Large intestine (tissue), 12 donors: ENCODE results near the gene GSTK1. TPM values are rescaled to one million over a fixed set of nuclear protein-coding genes. Genes with fewer than 3 reads are reported as not detected.
"Not testable (repeated sequence)": the region's sequence is repeated elsewhere in the genome, so short reads cannot be mapped to it uniquely, and the experiment has no call there.

ENCODE experiments used
- DNase-seq, 2 donors: peaks; one replicate each; pipeline versions ENCODE4 v3.0.0 to v3.0.0-alpha.2; 2013
- H3K27ac ChIP-seq: one replicate; pipeline ENCODE4 v1.5.1; 2013; ENCODE audit warnings: low read length
- H3K27me3 ChIP-seq: 2 replicates; pipeline ENCODE4 v1.6.1; 2013; ENCODE audit warnings: low read length; ENCODE audit not compliant: control insufficient read depth, insufficient read depth
- H3K36me3 ChIP-seq: 2 replicates; pipeline ENCODE4 v1.6.1; 2013; ENCODE audit warnings: low read length; ENCODE audit not compliant: control insufficient read depth, insufficient read depth
- H3K4me1 ChIP-seq: one replicate; pipeline ENCODE4 v1.6.1; 2013; ENCODE audit warnings: low read length; ENCODE audit not compliant: control insufficient read depth, insufficient read depth
- H3K4me3 ChIP-seq: one replicate; pipeline ENCODE4 v1.5.1; 2013; ENCODE audit warnings: low read length
- H3K9me3 ChIP-seq: one replicate; pipeline ENCODE4 v1.6.1; 2013; ENCODE audit warnings: mild to moderate bottlenecking, low read depth, low read length, moderate library complexity; ENCODE audit not compliant: control insufficient read depth
- WGBS: methylation state at CpG from one replicate; pipeline ENCODE4 v1.1.5; 2013; ENCODE audit warnings: low lambda C conversion rate; ENCODE audit not compliant: insufficient coverage; 5-methylcytosine and 5-hydroxymethylcytosine counted together
- long read RNA-seq, 11 donors: transcript quantifications; one replicate each; lab custom pipeline, GENCODE V29; 2026
- polyA plus RNA-seq: library from polyadenylated mRNA; unstranded; fragments of 120-200 nt; gene quantifications from one replicate; pipeline ENCODE4 v1.2.1, GENCODE V29; 2013

Gene GSTK1
- 325 TPM for polyA plus RNA-seq
- long read RNA-seq, donor 1, transcript GSTK1-201 (8 exons, 1,044 nt), result major isoform, 47 of 55 reads
- long read RNA-seq, donor 1, partial matches to known transcripts, result 5 of 55 reads
- long read RNA-seq, donor 1, other reads (novel, unspliced or antisense), result 0 of 55 reads
- long read RNA-seq, donor 2, transcript GSTK1-207 (7 exons, 1,185 nt), result minor isoform, 13 of 197 reads
- long read RNA-seq, donor 2, transcript GSTK1-201 (8 exons, 1,044 nt), result major isoform, 118 of 197 reads
- long read RNA-seq, donor 2, transcript GSTK1-208 (2 exons, 875 nt), result minor isoform, 5 of 197 reads
- long read RNA-seq, donor 2, partial matches to known transcripts, result 60 of 197 reads
- long read RNA-seq, donor 2, other reads (novel, unspliced or antisense), result 0 of 197 reads
- long read RNA-seq, donor 3, transcript GSTK1-207 (7 exons, 1,185 nt), result minor isoform, 9 of 193 reads
- long read RNA-seq, donor 3, transcript GSTK1-201 (8 exons, 1,044 nt), result major isoform, 119 of 193 reads
- long read RNA-seq, donor 3, partial matches to known transcripts, result 48 of 193 reads
- long read RNA-seq, donor 3, other reads (novel, unspliced or antisense), result 16 of 193 reads
- long read RNA-seq, donor 4, transcript GSTK1-201 (8 exons, 1,044 nt), result major isoform, 12 of 29 reads
- long read RNA-seq, donor 4, partial matches to known transcripts, result 16 of 29 reads
- long read RNA-seq, donor 4, other reads (novel, unspliced or antisense), result 0 of 29 reads
- long read RNA-seq, donor 5, transcript GSTK1-201 (8 exons, 1,044 nt), result major isoform, 33 of 37 reads
- long read RNA-seq, donor 5, partial matches to known transcripts, result 0 of 37 reads
- long read RNA-seq, donor 5, other reads (novel, unspliced or antisense), result 0 of 37 reads
- long read RNA-seq, donor 6, transcript GSTK1-207 (7 exons, 1,185 nt), result minor isoform, 10 of 246 reads
- long read RNA-seq, donor 6, transcript GSTK1-201 (8 exons, 1,044 nt), result major isoform, 106 of 246 reads
- long read RNA-seq, donor 6, partial matches to known transcripts, result 119 of 246 reads
- long read RNA-seq, donor 6, other reads (novel, unspliced or antisense), result 10 of 246 reads
- long read RNA-seq, donor 7, transcript GSTK1-201 (8 exons, 1,044 nt), result major isoform, 22 of 26 reads
- long read RNA-seq, donor 7, partial matches to known transcripts, result 0 of 26 reads
- long read RNA-seq, donor 7, other reads (novel, unspliced or antisense), result 0 of 26 reads
- long read RNA-seq, donor 8, transcript GSTK1-207 (7 exons, 1,185 nt), result minor isoform, 8 of 177 reads
- long read RNA-seq, donor 8, transcript GSTK1-201 (8 exons, 1,044 nt), result major isoform, 128 of 177 reads
- long read RNA-seq, donor 8, partial matches to known transcripts, result 28 of 177 reads
- long read RNA-seq, donor 8, other reads (novel, unspliced or antisense), result 10 of 177 reads
- long read RNA-seq, donor 9, transcript GSTK1-201 (8 exons, 1,044 nt), result major isoform, 94 of 140 reads
- long read RNA-seq, donor 9, transcript GSTK1-207 (7 exons, 1,185 nt), result minor isoform, 12 of 140 reads
- long read RNA-seq, donor 9, partial matches to known transcripts, result 27 of 140 reads
- long read RNA-seq, donor 9, other reads (novel, unspliced or antisense), result 7 of 140 reads
- long read RNA-seq, donor 10, transcript GSTK1-207 (7 exons, 1,185 nt), result minor isoform, 7 of 140 reads
- long read RNA-seq, donor 10, transcript GSTK1-201 (8 exons, 1,044 nt), result major isoform, 103 of 140 reads
- long read RNA-seq, donor 10, partial matches to known transcripts, result 10 of 140 reads
- long read RNA-seq, donor 10, other reads (novel, unspliced or antisense), result 12 of 140 reads
- long read RNA-seq, donor 11, transcript GSTK1-207 (7 exons, 1,185 nt), result minor isoform, 7 of 98 reads
- long read RNA-seq, donor 11, transcript GSTK1-201 (8 exons, 1,044 nt), result major isoform, 73 of 98 reads
- long read RNA-seq, donor 11, partial matches to known transcripts, result 12 of 98 reads
- long read RNA-seq, donor 11, other reads (novel, unspliced or antisense), result 6 of 98 reads

- H3K27ac ChIP-seq, result peak within 1 kb of the TSS; percentile 95
- no peaks in the 10 kb centered on the region for H3K9me3 ChIP-seq
- H3K36me3 ChIP-seq, result peaks cover 26% of the 10 kb centered on the region
- no peaks in the 10 kb centered on the region for H3K27me3 ChIP-seq
- peak within 1 kb of the TSS; percentile 87 for H3K4me3 ChIP-seq
- peaks cover 20% of the 10 kb centered on the region for H3K4me1 ChIP-seq
- no CpG with 5 or more reads among the region's 48 CpGs for WGBS
- peak; percentile 66 to 92 for DNase-seq
Measured at GRCh38 chr7:143263266-143264195, at the start of gene GSTK1. Gene GSTK1 (plus strand): TSS chr7:143263441. CDS start chr7:143263514, 73 bp downstream.

GRCh38 chr7:143213478-143213877 lies 49.8 kb upstream of the GSTK1 start:
- not testable (repeated sequence) for H3K4me3 ChIP-seq, H3K36me3 ChIP-seq, DNase-seq, H3K4me1 ChIP-seq, H3K27me3 ChIP-seq, H3K27ac ChIP-seq, H3K9me3 ChIP-seq
- WGBS, result no CpG with 5 or more reads among the region's 4 CpGs

DNA sequence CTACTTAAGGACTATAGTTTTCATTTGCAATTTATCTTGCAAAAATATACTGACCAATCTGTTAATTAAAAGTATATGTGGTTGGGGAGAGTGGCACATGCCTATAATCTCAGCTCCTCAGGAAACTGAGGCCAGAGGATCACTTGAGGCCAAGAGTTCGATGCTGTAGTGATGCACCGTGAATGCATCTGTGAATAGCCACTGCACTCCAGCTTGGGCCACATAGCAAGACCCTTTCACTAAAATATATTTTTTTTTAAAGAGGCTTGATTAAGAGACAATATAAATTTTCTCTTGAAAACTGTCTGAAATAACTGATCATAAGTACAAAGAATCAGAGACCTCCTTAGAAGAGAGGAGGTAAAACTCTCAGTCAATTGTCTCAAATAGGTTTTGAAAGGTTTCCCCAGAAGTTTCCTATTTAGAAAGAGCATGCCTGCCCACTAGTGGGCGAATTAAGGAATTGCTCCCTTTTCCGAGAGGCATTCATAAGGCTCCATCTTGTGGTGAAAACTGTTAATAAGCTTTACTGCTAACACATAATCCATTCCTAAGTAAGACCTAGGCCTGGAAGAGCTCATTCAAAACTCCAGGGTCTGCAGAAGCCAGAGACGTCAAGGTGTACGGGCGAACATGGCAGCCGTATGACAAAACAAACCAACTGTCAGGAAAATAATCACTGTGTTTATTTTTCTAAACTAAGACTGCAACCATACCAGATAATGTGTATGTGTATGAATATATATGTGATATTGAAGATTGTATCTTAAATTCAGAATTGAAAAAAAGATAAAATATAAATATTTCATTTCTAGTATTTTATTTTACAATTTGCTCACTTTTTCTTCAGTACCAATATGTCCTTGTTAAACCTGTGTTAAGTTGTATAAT lies 48.2 kb upstream of the GSTK1 start:
- no peak overlapping the region for H3K4me3 ChIP-seq
- no peak overlapping the region for H3K27ac ChIP-seq
- DNase-seq, result peak; percentile 59 to 63
- no peaks in the 10 kb centered on the region for H3K27me3 ChIP-seq
- no peaks in the 10 kb centered on the region for H3K36me3 ChIP-seq
- no peaks in the 10 kb centered on the region for H3K4me1 ChIP-seq
- no CpG with 5 or more reads among the region's 8 CpGs for WGBS
- H3K9me3 ChIP-seq, result peaks cover 3% of the 10 kb centered on the region

GRCh38 chr7:143216151-143216550 lies 47.1 kb upstream of the GSTK1 start:
- Histone ChIP-seq H3K4me3 (no peak overlapping the region), H3K9me3 (peaks cover 3% of the 10 kb centered on the region), H3K27me3 (no peaks in the 10 kb centered on the region), H3K36me3 (no peaks in the 10 kb centered on the region), H3K4me1 (no peaks in the 10 kb centered on the region), H3K27ac (no peak overlapping the region)
- 80% methylated on average over 1 of the region's 6 CpGs for WGBS
- no peak for DNase-seq

DNA sequence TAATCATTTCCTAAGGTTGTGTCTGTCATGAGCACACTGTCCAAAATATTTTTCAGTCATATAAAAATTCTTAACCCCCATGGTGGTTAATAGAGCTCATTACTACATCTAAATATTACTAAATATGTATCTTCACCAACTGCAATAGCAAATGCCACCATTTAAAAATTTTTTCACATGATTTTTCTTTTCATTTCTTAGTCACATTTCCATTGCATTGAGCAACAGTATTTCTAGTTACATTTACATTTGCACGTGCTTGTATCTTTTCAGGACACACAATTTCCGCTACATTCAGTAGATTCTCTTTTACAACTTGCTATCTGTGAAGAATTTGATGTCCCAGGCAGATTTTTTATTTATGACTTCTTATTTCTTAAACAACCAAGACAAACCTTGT lies 46.6 kb upstream of the GSTK1 start:
- WGBS, result 92% methylated on average over 2 of the region's 2 CpGs
- H3K4me1 ChIP-seq, result no peaks in the 10 kb centered on the region
- no peak overlapping the region for H3K27ac ChIP-seq

GRCh38 chr7:143217806-143218205 lies 45.4 kb upstream of the GSTK1 start:
- Histone ChIP-seq H3K9me3 (no peaks in the 10 kb centered on the region), H3K4me1 (no peaks in the 10 kb centered on the region), H3K27ac (no peak overlapping the region), H3K27me3 (no peaks in the 10 kb centered on the region), H3K36me3 (no peaks in the 10 kb centered on the region), H3K4me3 (no peak overlapping the region)
- WGBS, result no CpG with 5 or more reads among the region's 2 CpGs
- DNase-seq, result no peak

More for the DNA sequence above, 46.6 kb upstream of the GSTK1 start:
- H3K9me3 ChIP-seq, result peaks cover 3% of the 10 kb centered on the region
- no peak overlapping the region for H3K4me3 ChIP-seq
- H3K27me3 ChIP-seq, result no peaks in the 10 kb centered on the region
- no peak for DNase-seq
- H3K36me3 ChIP-seq, result no peaks in the 10 kb centered on the region

GRCh38 chr7:143221286-143221685 lies 42.0 kb upstream of the GSTK1 start:
- Histone ChIP-seq H3K4me3 (no peak overlapping the region), H3K9me3 (no peaks in the 10 kb centered on the region), H3K36me3 (no peaks in the 10 kb centered on the region), H3K4me1 (no peaks in the 10 kb centered on the region), H3K27ac (no peak overlapping the region), H3K27me3 (peaks cover 3% of the 10 kb centered on the region)
- no peak for DNase-seq
- WGBS, result no CpG with 5 or more reads among the region's 2 CpGs

DNA sequence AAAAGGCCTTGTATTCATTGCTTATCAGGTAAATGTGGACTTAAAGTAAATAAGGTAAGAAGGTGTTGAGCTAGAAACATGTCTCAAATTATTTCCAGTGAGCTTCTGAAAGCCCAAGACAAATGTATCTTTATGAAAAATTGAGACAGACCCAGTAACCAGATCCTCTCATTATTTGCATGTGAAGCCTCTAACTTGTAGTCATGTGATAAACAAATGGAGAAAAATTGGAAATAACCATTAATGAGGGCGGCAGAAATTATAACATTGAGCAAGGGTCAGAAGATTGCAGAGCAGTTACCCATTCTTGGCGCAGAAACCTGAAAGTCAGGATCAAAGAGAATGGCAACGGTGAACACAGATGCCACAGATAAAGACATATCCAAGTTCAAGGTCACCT lies 41.5 kb upstream of the GSTK1 start, which contains the start of gene TAS2R40:
TSS of gene TAS2R40 (plus strand) at position 301 of the 400 bp plus-strand sequence. CDS start at position 343, 42 bp downstream.
- no CpG with 5 or more reads among the region's 3 CpGs for WGBS
- H3K36me3 ChIP-seq, result no peaks in the 10 kb centered on the region
- no peak within 1 kb of the TSS for H3K4me3 ChIP-seq
- H3K27ac ChIP-seq, result no peak within 1 kb of the TSS
- no peaks in the 10 kb centered on the region for H3K4me1 ChIP-seq
- peaks cover 3% of the 10 kb centered on the region for H3K27me3 ChIP-seq
- H3K9me3 ChIP-seq, result no peaks in the 10 kb centered on the region
- no peak for DNase-seq
